Ishikawa (cell line): Measurements from ENCODE around the gene SORBS2.

Experiments used
- CEBPB ChIP-seq: IDR thresholded peaks from 2 replicates; pipeline ENCODE4 v1.6.1; 2012
- CREB1 ChIP-seq: IDR thresholded peaks from 2 replicates; pipeline ENCODE4 v1.6.1; 2012; ENCODE audit warnings: low read depth
- EGR1 ChIP-seq: IDR thresholded peaks from 2 replicates; pipeline ENCODE4 v1.6.1; 2012
- EP300 ChIP-seq: IDR thresholded peaks from 2 replicates; pipeline ENCODE4 v1.6.1; 2012; ENCODE audit warnings: borderline replicate concordance
- FOXM1 ChIP-seq: IDR thresholded peaks from 2 replicates; pipeline ENCODE4 v1.6.1; 2012; ENCODE audit warnings: low read depth, borderline replicate concordance
- MAX ChIP-seq: IDR thresholded peaks from 2 replicates; pipeline ENCODE4 v1.6.1; 2012
- NFIC ChIP-seq: IDR thresholded peaks from 2 replicates; pipeline ENCODE4 v1.6.1; 2012
- RAD21 ChIP-seq: IDR thresholded peaks from 2 replicates; pipeline ENCODE4 v1.6.1; 2012; ENCODE audit warnings: low read depth
- REST ChIP-seq: IDR thresholded peaks from 2 replicates; pipeline ENCODE4 v1.6.1; 2012; ENCODE audit warnings: low read depth, mild to moderate bottlenecking
- TAF1 ChIP-seq: IDR thresholded peaks from 2 replicates; pipeline ENCODE4 v1.6.1; 2012; ENCODE audit warnings: low read depth, mild to moderate bottlenecking
- TCF12 ChIP-seq: IDR thresholded peaks from 2 replicates; pipeline ENCODE4 v1.6.1; 2012; ENCODE audit warnings: low read depth
- TEAD4 ChIP-seq: IDR thresholded peaks from 2 replicates; pipeline ENCODE4 v1.6.1; 2012
- USF1 ChIP-seq: IDR thresholded peaks from 2 replicates; pipeline ENCODE4 v1.6.1; 2012
- YY1 ChIP-seq: IDR thresholded peaks from 2 replicates; pipeline ENCODE4 v1.6.1; 2012; ENCODE audit warnings: low read depth
- ZBTB7A ChIP-seq: IDR thresholded peaks from 2 replicates; pipeline ENCODE4 v1.6.1; 2012; ENCODE audit warnings: low read depth

The SORBS2 gene

GRCh38 chr4:185837415-185838103 is 25.6 kb upstream of the SORBS2 start:
- TF ChIP-seq EP300 (no peak), MAX (no peak), USF1 (no peak), CREB1 (no peak), REST (no peak), TEAD4 (no peak), NFIC (no peak), CEBPB (no peak), ZBTB7A (no peak), TAF1 (no peak), RAD21 (no peak), TCF12 (no peak), EGR1 (no peak), YY1 (no peak), FOXM1 (no peak)

- TF ChIP-seq MAX (no peak), EP300 (no peak), NFIC (no peak), RAD21 (no peak), ZBTB7A (no peak), YY1 (no peak), TEAD4 (no peak), CEBPB (no peak), EGR1 (no peak)
Observed at GRCh38 chr4:185836241-185837084, 24.5 kb upstream of the SORBS2 start.

- TF ChIP-seq CEBPB (no peak), USF1 (no peak), REST (no peak), EGR1 (no peak), TAF1 (no peak), TEAD4 (no peak), MAX (no peak), CREB1 (no peak), EP300 (no peak), ZBTB7A (no peak), NFIC (no peak), YY1 (no peak), TCF12 (no peak), FOXM1 (no peak), RAD21 (no peak)
Observed at GRCh38 chr4:185835814-185836213, 23.8 kb upstream of the SORBS2 start.

- no peak for TF ChIP-seq USF1
- no peak for TF ChIP-seq CEBPB
- no peak for TF ChIP-seq REST
- no peak for TF ChIP-seq MAX
- TF ChIP-seq FOXM1 = no peak
- TF ChIP-seq EGR1 = no peak
- TF ChIP-seq TCF12 = no peak
Observed at GRCh38 chr4:185835336-185835735, 23.3 kb upstream of the SORBS2 start.
